Neural progenitor cell (in vitro differentiated cells): ENCODE results near the gene KLHDC7B. TPM values are rescaled to one million over a fixed set of nuclear protein-coding genes. Genes with fewer than 3 reads are reported as not detected.

Experiments
- DNase-seq: peaks from one replicate; pipeline ENCODE4 v3.0.0-alpha.2; 2016; ENCODE audit warnings: low spot score
- H2AFZ ChIP-seq: fragments of 200-600 bp; sonication (generic); replicated peaks from 2 replicates; pipeline ENCODE4 v1.6.1; 2016; ENCODE audit warnings: antibody characterized with exemption
- H3F3A ChIP-seq: fragments of 200-600 bp; sonication (generic); 2 replicates; pipeline ENCODE4 v1.6.1; 2016; ENCODE audit warnings: antibody characterized with exemption, low read depth
- H3K27ac ChIP-seq: fragments of 200-600 bp; sonication (generic); 2 replicates; pipeline ENCODE4 v1.5.1; 2016; ENCODE audit warnings: mild to moderate bottlenecking
- H3K27me3 ChIP-seq: fragments of 200-600 bp; sonication (generic); 2 replicates; pipeline ENCODE4 v1.6.1; 2016; ENCODE audit warnings: mild to moderate bottlenecking, moderate library complexity
- H3K36me3 ChIP-seq: fragments of 200-600 bp; sonication (generic); 2 replicates; pipeline ENCODE4 v1.5.1; 2016
- H3K4me1 ChIP-seq: fragments of 200-600 bp; sonication (generic); 2 replicates; pipeline ENCODE4 v1.6.1; 2016; ENCODE audit warnings: mixed run types
- H3K4me2 ChIP-seq: fragments of 200-600 bp; sonication (generic); 2 replicates; pipeline ENCODE4 v1.6.1; 2016
- H3K4me3 ChIP-seq: fragments of 200-600 bp; sonication (generic); 2 replicates; pipeline ENCODE4 v1.5.1; 2016
- H3K79me2 ChIP-seq: fragments of 200-600 bp; sonication (generic); 2 replicates; pipeline ENCODE4 v1.6.1; 2016; ENCODE audit warnings: low read depth
- H3K9ac ChIP-seq: fragments of 200-600 bp; sonication (generic); 2 replicates; pipeline ENCODE4 v1.6.1; 2016
- H3K9me3 ChIP-seq: fragments of 200-600 bp; sonication (generic); 2 replicates; pipeline ENCODE4 v1.5.1; 2016; ENCODE audit warnings: low read depth
- H4K20me1 ChIP-seq: fragments of 200-600 bp; sonication (generic); 2 replicates; pipeline ENCODE4 v1.6.1; 2016; ENCODE audit warnings: low read depth
- H3K27ac Mint-ChIP-seq: 3 replicates; pipeline ENCODE4 v1.8.0; 2021; ENCODE audit warnings: mixed read lengths
- H3K27me3 Mint-ChIP-seq: 2 replicates; pipeline ENCODE4 v1.8.0; 2022; ENCODE audit warnings: low read depth, mild to moderate bottlenecking, inconsistent platforms, moderate library complexity, mixed read lengths; ENCODE audit not compliant: insufficient read depth
- H3K36me3 Mint-ChIP-seq: 3 replicates; pipeline ENCODE4 v1.8.0; 2021; ENCODE audit warnings: mixed read lengths
- H3K4me1 Mint-ChIP-seq: 3 replicates; pipeline ENCODE4 v1.8.0; 2021; ENCODE audit warnings: mixed read lengths
- H3K4me3 Mint-ChIP-seq: 3 replicates; pipeline ENCODE4 v1.8.0; 2021; ENCODE audit warnings: mild to moderate bottlenecking, moderate library complexity, mixed read lengths
- H3K9me3 Mint-ChIP-seq: 3 replicates; pipeline ENCODE4 v1.8.0; 2020; ENCODE audit warnings: mixed read lengths
- CTCF ChIP-seq: fragments of 200-600 bp; sonication (generic); IDR thresholded peaks from 2 replicates; pipeline ENCODE4 v1.5.1; 2017; ENCODE audit warnings: antibody characterized with exemption, mild to moderate bottlenecking
- EZH2 ChIP-seq: fragments of 200-600 bp; sonication (generic); IDR thresholded peaks from 2 replicates; pipeline ENCODE4 v1.6.1; 2017; ENCODE audit warnings: antibody characterized with exemption, mild to moderate bottlenecking, moderate library complexity
- EZH2phosphoT487 ChIP-seq: fragments of 200-600 bp; sonication (generic); IDR thresholded peaks from 2 replicates; pipeline ENCODE4 v1.6.1; 2017; ENCODE audit warnings: antibody characterized with exemption
- total RNA-seq: library from RNA; depleted of rRNA; stranded (reverse); fragments of >200 nt; gene quantifications from 2 replicates; pipeline ENCODE4 v1.2.3, GENCODE V29; 2015; ENCODE audit warnings: low replicate concordance

KLHDC7B gene
- total RNA-seq, 1 donor from 2014 or later: not detected

GRCh38 chr22:50600538-50600937 lies 54.8 kb downstream of the KLHDC7B start, which contains the start of gene MAPK8IP2:
MAPK8IP2 (plus strand) TSS chr22:50600793; CDS start chr22:50600819, 26 bp downstream.
- no peak within 1 kb of the TSS for H3K27ac ChIP-seq
- Mint-ChIP-seq H3K9me3 (peaks cover 2% of the 10 kb centered on the region), H3K27ac (peak within 1 kb of the TSS; percentile 58), H3K4me1 (peaks cover 19% of the 10 kb centered on the region), H3K27me3 (peaks cover 17% of the 10 kb centered on the region), H3K36me3 (peaks cover 16% of the 10 kb centered on the region), H3K4me3 (peak within 1 kb of the TSS; percentile 89)
- no peak within 1 kb of the TSS for H3K9ac ChIP-seq
- TF ChIP-seq EZH2phosphoT487 (no peak), CTCF (no peak), EZH2 (no peak)
- H3K4me2 ChIP-seq: peak within 1 kb of the TSS; percentile 88
- H3K9me3 ChIP-seq: no peaks in the 10 kb centered on the region
- DNase-seq: peak; percentile 65
- H4K20me1 ChIP-seq: peaks cover 21% of the 10 kb centered on the region
- H3K4me1 ChIP-seq: peaks cover 4% of the 10 kb centered on the region
- no peaks in the 10 kb centered on the region for H3F3A ChIP-seq
- H3K36me3 ChIP-seq: no peaks in the 10 kb centered on the region
- peaks cover 76% of the 10 kb centered on the region for H3K27me3 ChIP-seq
- no peaks in the 10 kb centered on the region for H3K79me2 ChIP-seq
- peak within 1 kb of the TSS; percentile 39 for H3K4me3 ChIP-seq
- no peak within 1 kb of the TSS for H2AFZ ChIP-seq

Other genes with a start within 250 kb of the KLHDC7B start
- 32.4 and 94.1 TPM in 2 replicates for gene PLXNB2, start 238.3 kb upstream of the KLHDC7B start, total RNA-seq
- 1.0 and 7.8 TPM in 2 replicates for gene DENND6B, start 218.9 kb upstream of the KLHDC7B start, total RNA-seq
- 32.6 and 65.5 TPM in 2 replicates for gene PPP6R2, start 202.6 kb upstream of the KLHDC7B start, total RNA-seq
- gene SBF1, start 70.9 kb upstream of the KLHDC7B start, total RNA-seq: 25.8 and 65.8 TPM in 2 replicates
- gene ADM2, start 64.4 kb upstream of the KLHDC7B start, total RNA-seq: 0.13 and 2.6 TPM in 2 replicates
- gene MIOX, start 59.0 kb upstream of the KLHDC7B start, total RNA-seq: not detected in 2 replicates
- 7.1 and 38.2 TPM in 2 replicates for gene LMF2, start 38.2 kb upstream of the KLHDC7B start, total RNA-seq
- gene NCAPH2, start 37.7 kb upstream of the KLHDC7B start, total RNA-seq: 41.2 and 64.4 TPM in 2 replicates
- gene SCO2, start 20.3 kb upstream of the KLHDC7B start, total RNA-seq: 1.1 TPM in 1 of 2 replicates, not detected in the other
- 0.81 TPM in 1 of 2 replicates, not detected in the other for gene TYMP, start 15.9 kb upstream of the KLHDC7B start, total RNA-seq
- gene SYCE3, start 17.0 kb downstream of the KLHDC7B start, total RNA-seq: 2.8 TPM in 1 of 2 replicates, not detected in the other
- 33.9 and 49.6 TPM in 2 replicates for gene CPT1B, start 32.5 kb downstream of the KLHDC7B start, total RNA-seq
- gene CHKB, start 37.0 kb downstream of the KLHDC7B start, total RNA-seq: 67.4 and 93.9 TPM in 2 replicates
- 0.74 TPM in 1 of 2 replicates, not detected in the other for gene MAPK8IP2, start 54.9 kb downstream of the KLHDC7B start, total RNA-seq
- gene ARSA, start 82.3 kb downstream of the KLHDC7B start, total RNA-seq: 4.2 and 18.4 TPM in 2 replicates
- gene SHANK3, start 126.9 kb downstream of the KLHDC7B start, total RNA-seq: 0.65 and 3.6 TPM in 2 replicates
- gene ACR, start 192.3 kb downstream of the KLHDC7B start, total RNA-seq: not detected in 2 replicates
- gene RABL2B, start 237.7 kb downstream of the KLHDC7B start, total RNA-seq: 13.9 and 15.0 TPM in 2 replicates